NT2/D1 (cell line): ENCODE measurements around the gene RBMS1.

ENCODE experiments used
- DNase-seq: peaks from one replicate; pipeline ENCODE4 v3.0.0-alpha.2; 2011; ENCODE audit warnings: low read depth, low spot score
- H3K27me3 ChIP-seq: 2 replicates; pipeline ENCODE4 v1.6.0; 2011; ENCODE audit warnings: mild to moderate bottlenecking; ENCODE audit not compliant: insufficient read length, insufficient read depth
- H3K36me3 ChIP-seq: 2 replicates; pipeline ENCODE4 v1.6.1; 2011; ENCODE audit warnings: mild to moderate bottlenecking, low read length, mixed read lengths; ENCODE audit not compliant: insufficient read depth, insufficient read length
- H3K4me1 ChIP-seq: 2 replicates; pipeline ENCODE4 v1.5.1; 2011; ENCODE audit not compliant: insufficient read depth, insufficient read length
- H3K4me3 ChIP-seq: 2 replicates; pipeline ENCODE4 v1.5.1; 2011; ENCODE audit warnings: low read depth; ENCODE audit not compliant: insufficient read length
- H3K9ac ChIP-seq: 2 replicates; pipeline ENCODE4 v1.6.0; 2011; ENCODE audit warnings: low read depth; ENCODE audit not compliant: insufficient read length
- H3K9me3 ChIP-seq: 2 replicates; pipeline ENCODE4 v1.5.1; 2011; ENCODE audit warnings: mild to moderate bottlenecking, low read length; ENCODE audit not compliant: insufficient read depth
- SUZ12 ChIP-seq: IDR thresholded peaks from 2 replicates; pipeline ENCODE4 v1.6.1; 2011; ENCODE audit not compliant: insufficient read length, insufficient read depth; ENCODE audit errors: extremely low read depth
- YY1 ChIP-seq: IDR thresholded peaks from 2 replicates; pipeline ENCODE4 v1.6.1; 2011; ENCODE audit not compliant: insufficient read length, insufficient read depth
- ZNF274 ChIP-seq: IDR thresholded peaks from 2 replicates; pipeline ENCODE4 v1.6.1; 2011; ENCODE audit warnings: mild to moderate bottlenecking, low read depth, low read length

Gene RBMS1

GRCh38 chr2:160376576-160376975 is 117.0 kb downstream of the RBMS1 start:
- Histone ChIP-seq H3K4me3 (no peak overlapping the region), H3K27me3 (no peaks in the 10 kb centered on the region), H3K4me1 (peaks cover 5% of the 10 kb centered on the region), H3K9ac (no peak overlapping the region), H3K36me3 (no peaks in the 10 kb centered on the region), H3K9me3 (no peaks in the 10 kb centered on the region)
- TF ChIP-seq SUZ12, result no peak
- DNase-seq, result no peak

- Histone ChIP-seq H3K9ac (no peak overlapping the region), H3K4me3 (no peak overlapping the region), H3K27me3 (no peaks in the 10 kb centered on the region), H3K4me1 (peaks cover 5% of the 10 kb centered on the region), H3K36me3 (no peaks in the 10 kb centered on the region), H3K9me3 (no peaks in the 10 kb centered on the region)
- TF ChIP-seq ZNF274 (no peak), YY1 (no peak), SUZ12 (no peak)
- DNase-seq, result no peak
Observed at GRCh38 chr2:160375802-160376469, 117.7 kb downstream of the RBMS1 start.

GRCh38 chr2:160375037-160375436 is 118.6 kb downstream of the RBMS1 start:
- peaks cover 5% of the 10 kb centered on the region for H3K4me1 ChIP-seq
- no peak overlapping the region for H3K9ac ChIP-seq
- H3K9me3 ChIP-seq, result no peaks in the 10 kb centered on the region
- no peaks in the 10 kb centered on the region for H3K27me3 ChIP-seq
- no peak overlapping the region for H3K4me3 ChIP-seq
- TF ChIP-seq ZNF274, result no peak
- TF ChIP-seq YY1, result no peak
- no peak for TF ChIP-seq SUZ12
- H3K36me3 ChIP-seq, result no peaks in the 10 kb centered on the region
- no peak for DNase-seq

GRCh38 chr2:160373666-160374065 is 119.9 kb downstream of the RBMS1 start:
- peaks cover 5% of the 10 kb centered on the region for H3K4me1 ChIP-seq
- no peak overlapping the region for H3K4me3 ChIP-seq
- TF ChIP-seq YY1 (no peak), SUZ12 (no peak), ZNF274 (no peak)
- DNase-seq, result no peak
- no peaks in the 10 kb centered on the region for H3K27me3 ChIP-seq
- H3K9ac ChIP-seq, result no peak overlapping the region
- H3K9me3 ChIP-seq, result no peaks in the 10 kb centered on the region
- no peaks in the 10 kb centered on the region for H3K36me3 ChIP-seq

GRCh38 chr2:160373263-160373662 is 120.3 kb downstream of the RBMS1 start:
- no peak for DNase-seq
- no peak overlapping the region for H3K4me3 ChIP-seq
- TF ChIP-seq YY1 (no peak), ZNF274 (no peak), SUZ12 (no peak)
- peaks cover 5% of the 10 kb centered on the region for H3K4me1 ChIP-seq
- H3K27me3 ChIP-seq, result no peaks in the 10 kb centered on the region
- no peaks in the 10 kb centered on the region for H3K9me3 ChIP-seq
- H3K36me3 ChIP-seq, result no peaks in the 10 kb centered on the region
- H3K9ac ChIP-seq, result no peak overlapping the region

- no peak overlapping the region for H3K4me3 ChIP-seq
Observed at GRCh38 chr2:160372585-160372984, 121.0 kb downstream of the RBMS1 start.

GRCh38 chr2:160372010-160372356 is 121.6 kb downstream of the RBMS1 start:
- DNase-seq, result no peak
- no peak overlapping the region for H3K4me3 ChIP-seq
- no peaks in the 10 kb centered on the region for H3K27me3 ChIP-seq
- no peaks in the 10 kb centered on the region for H3K9me3 ChIP-seq
- no peaks in the 10 kb centered on the region for H3K4me1 ChIP-seq
- no peak for TF ChIP-seq YY1
- no peak for TF ChIP-seq ZNF274
- no peak for TF ChIP-seq SUZ12
- H3K9ac ChIP-seq, result no peak overlapping the region
- peaks cover 1% of the 10 kb centered on the region for H3K36me3 ChIP-seq

More at GRCh38 chr2:160372585-160372984, 121.0 kb downstream of the RBMS1 start:
- no peak for TF ChIP-seq YY1
- TF ChIP-seq ZNF274, result no peak
- no peak for TF ChIP-seq SUZ12
- Histone ChIP-seq H3K9ac (no peak overlapping the region), H3K9me3 (no peaks in the 10 kb centered on the region), H3K27me3 (no peaks in the 10 kb centered on the region), H3K4me1 (peaks cover 4% of the 10 kb centered on the region), H3K36me3 (no peaks in the 10 kb centered on the region)
- no peak for DNase-seq
